Testis (tissue), 2 donors: ENCODE measurements around the gene TGM2.

Source experiments
- POLR2A ChIP-seq: fragments of 450-650 bp; IDR thresholded peaks from one replicate; pipeline ENCODE4 v1.6.1; 2017; ENCODE audit warnings: antibody characterized with exemption, mild to moderate bottlenecking, moderate library complexity
- TF ChIP-seq, protein P1 (sequence below), 3 experiments: fragments of 450-650 bp in 2 of 3; fragments of 200-600 bp in 1 of 3; sonication (generic) in 1 of 3; IDR thresholded peaks; one replicate each; pipeline ENCODE4 v1.5.1; 2016 to 2019; ENCODE audit warnings: antibody characterized with exemption in 3 of 3, mild to moderate bottlenecking in 2 of 3, moderate library complexity in 1 of 3

DNA sequence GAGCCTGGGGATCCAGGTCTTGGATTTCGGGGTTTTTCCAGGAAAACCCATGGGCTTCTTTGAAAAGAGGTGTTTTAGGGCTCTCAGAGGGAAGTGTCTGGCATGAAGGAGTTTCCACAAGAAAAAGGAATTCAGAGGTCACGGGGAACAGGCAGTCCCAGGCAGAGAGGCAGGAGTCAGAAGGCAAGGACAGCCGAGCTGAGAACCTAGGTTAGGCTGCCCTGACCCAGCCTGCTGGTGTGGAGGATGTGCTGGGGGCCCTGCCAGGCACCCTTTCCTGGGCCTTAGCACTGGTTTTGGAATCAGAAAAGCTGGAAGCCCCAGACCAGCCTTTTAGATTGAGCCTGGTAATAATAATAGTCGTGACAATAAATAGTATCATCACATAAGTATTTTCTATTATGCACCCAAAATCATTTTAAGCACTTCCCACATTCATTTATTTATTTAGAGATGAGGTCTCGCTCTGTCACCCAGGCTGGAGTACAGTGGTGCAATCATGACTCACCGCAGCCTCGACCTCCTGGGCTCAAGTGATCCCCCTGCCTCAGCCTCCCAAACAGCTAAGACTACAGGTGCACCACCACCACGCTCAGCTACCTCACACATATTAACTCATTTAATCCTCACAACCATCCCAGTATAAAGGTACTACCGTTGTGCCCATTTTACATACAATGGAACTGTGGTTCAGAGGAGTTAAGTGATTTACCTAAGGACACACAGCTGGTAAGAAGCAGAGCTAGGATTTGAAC, 19.9 kb downstream of the TGM2 start:
- TF ChIP-seq, protein P1, sequence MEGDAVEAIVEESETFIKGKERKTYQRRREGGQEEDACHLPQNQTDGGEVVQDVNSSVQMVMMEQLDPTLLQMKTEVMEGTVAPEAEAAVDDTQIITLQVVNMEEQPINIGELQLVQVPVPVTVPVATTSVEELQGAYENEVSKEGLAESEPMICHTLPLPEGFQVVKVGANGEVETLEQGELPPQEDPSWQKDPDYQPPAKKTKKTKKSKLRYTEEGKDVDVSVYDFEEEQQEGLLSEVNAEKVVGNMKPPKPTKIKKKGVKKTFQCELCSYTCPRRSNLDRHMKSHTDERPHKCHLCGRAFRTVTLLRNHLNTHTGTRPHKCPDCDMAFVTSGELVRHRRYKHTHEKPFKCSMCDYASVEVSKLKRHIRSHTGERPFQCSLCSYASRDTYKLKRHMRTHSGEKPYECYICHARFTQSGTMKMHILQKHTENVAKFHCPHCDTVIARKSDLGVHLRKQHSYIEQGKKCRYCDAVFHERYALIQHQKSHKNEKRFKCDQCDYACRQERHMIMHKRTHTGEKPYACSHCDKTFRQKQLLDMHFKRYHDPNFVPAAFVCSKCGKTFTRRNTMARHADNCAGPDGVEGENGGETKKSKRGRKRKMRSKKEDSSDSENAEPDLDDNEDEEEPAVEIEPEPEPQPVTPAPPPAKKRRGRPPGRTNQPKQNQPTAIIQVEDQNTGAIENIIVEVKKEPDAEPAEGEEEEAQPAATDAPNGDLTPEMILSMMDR (IDR thresholded peaks at IDR 0.05): no peak
- TF ChIP-seq POLR2A: no peak
